ENCODE data around the gene PMM2. TPM values are rescaled to one million over a fixed set of nuclear protein-coding genes. Genes with fewer than 3 reads are reported as not detected.

PMM2 gene
- total RNA-seq, 1 donor from 2014 or later, result 61.1 TPM

GRCh38 chr16:8816967-8817655 is 19.5 kb downstream of the PMM2 start:
- DNase-seq (no peak), ATAC-seq (ENCODE audit: low read depth) (no peak)
- no peak overlapping the region for H3K27ac Mint-ChIP-seq
- TF ChIP-seq CTCF (IDR thresholded peaks at IDR 0.05), result no peak
- ChIA-PET CTCF (no interaction called here), POLR2A (interaction anchor here (1.1 to 2.3 kb wide), 2 partner anchors 52 to 74 kb away, joined by 3 to 10 read pairs; partner anchors contain the start of gene CARHSP1)
- H3K4me3 Mint-ChIP-seq, result no peak overlapping the region
- H3K9me3 Mint-ChIP-seq, result no peaks in the 10 kb centered on the region
- intact Hi-C loops (cut with micrococcal nuclease), result no loop called here
- H3K27me3 Mint-ChIP-seq, result no peaks in the 10 kb centered on the region
- peaks cover 19% of the 10 kb centered on the region for H3K4me1 Mint-ChIP-seq
- peaks cover 81% of the 10 kb centered on the region for H3K36me3 Mint-ChIP-seq (ENCODE audit: low read depth)

GRCh38 chr16:8818504-8819270 is 21.0 kb downstream of the PMM2 start:
- Mint-ChIP-seq H3K27ac (peak overlapping the region; percentile 52), H3K9me3 (no peaks in the 10 kb centered on the region), H3K27me3 (no peaks in the 10 kb centered on the region), H3K36me3 (ENCODE audit: low read depth) (peaks cover 76% of the 10 kb centered on the region), H3K4me3 (no peak overlapping the region), H3K4me1 (peaks cover 22% of the 10 kb centered on the region)
- CTCF ChIA-PET, result interaction anchor here (0.9 kb wide), 1 partner anchor 61 kb away, joined by 4 read pairs; no protein-coding TSS in a partner anchor
- DNase-seq, result no peak
- TF ChIP-seq CTCF (IDR thresholded peaks at IDR 0.05), result no peak
- POLR2A ChIA-PET, result interaction anchor here (0.5 to 2.3 kb wide), 5 partner anchors 16 to 237 kb away, joined by 3 to 10 read pairs (median 3); partner anchors contain the start of gene CARHSP1
- peak; percentile 93 for ATAC-seq (ENCODE audit: low read depth)
- intact Hi-C loops (cut with micrococcal nuclease), result no loop called here

GRCh38 chr16:8819411-8820034 is 21.9 kb downstream of the PMM2 start:
- Mint-ChIP-seq H3K36me3 (ENCODE audit: low read depth) (peaks cover 74% of the 10 kb centered on the region), H3K27ac (peak overlapping the region; percentile 52), H3K4me1 (peaks cover 22% of the 10 kb centered on the region), H3K4me3 (no peak overlapping the region), H3K9me3 (no peaks in the 10 kb centered on the region), H3K27me3 (no peaks in the 10 kb centered on the region)
- intact Hi-C loops (cut with micrococcal nuclease), result no loop called here
- DNase-seq, result no peak
- ChIA-PET POLR2A (interaction anchor here (0.5 to 2.3 kb wide), 5 partner anchors 17 to 198 kb away, joined by 3 to 10 read pairs (median 3); no protein-coding TSS in a partner anchor), CTCF (interaction anchor here (0.9 to 1.3 kb wide), 2 partner anchors 9 to 61 kb away, joined by 4 read pairs; no protein-coding TSS in a partner anchor)
- peak; percentile 15 for ATAC-seq (ENCODE audit: low read depth)
- no peak for TF ChIP-seq CTCF (IDR thresholded peaks at IDR 0.05)

- no peak overlapping the region for H3K27ac Mint-ChIP-seq
- CTCF ChIA-PET, result no interaction called here
- peaks cover 20% of the 10 kb centered on the region for H3K4me1 Mint-ChIP-seq
- DNase-seq (no peak), ATAC-seq (ENCODE audit: low read depth) (no peak)
- intact Hi-C loops (cut with micrococcal nuclease), result no loop called here
- no peak for TF ChIP-seq CTCF (IDR thresholded peaks at IDR 0.05)
- H3K36me3 Mint-ChIP-seq (ENCODE audit: low read depth), result peaks cover 64% of the 10 kb centered on the region
- no peaks in the 10 kb centered on the region for H3K9me3 Mint-ChIP-seq
- H3K4me3 Mint-ChIP-seq, result no peak overlapping the region
- H3K27me3 Mint-ChIP-seq, result no peaks in the 10 kb centered on the region
- POLR2A ChIA-PET, result no interaction called here
These were observed 24.8 kb downstream of the PMM2 start for GRCh38 chr16:8822403-8822802.
